OCI-LY7 (cell line): Measurements from ENCODE around the gene ZFHX3. TPM values are rescaled to one million over a fixed set of nuclear protein-coding genes. Genes with fewer than 3 reads are reported as not detected.

Experiments used
- BruUV-seq: library from RNA; stranded (reverse); fragments of 400-500 nt; replicated peaks from 2 replicates; lab custom pipeline; 2021; lab: Mats Ljungman, UMichigan
- CTCF ChIA-PET: fragments of 300-600 bp; sonication (Branson Sonifier 250); formaldehyde crosslinking; loops from one replicate; lab custom pipeline; 2022; ENCODE audit warnings: antibody characterized with exemption; ENCODE audit not compliant: unreplicated experiment; lab: Charles Lee
- POLR2A ChIA-PET: fragments of 300-600 bp; sonication (Branson Sonifier 250); formaldehyde crosslinking; loops from one replicate; lab custom pipeline; 2022; ENCODE audit warnings: antibody characterized with exemption; lab: Charles Lee
- DNase-seq: peaks from one replicate; pipeline ENCODE4 v3.0.0-alpha.2; 2015; ENCODE audit warnings: low spot score
- H2AFZ ChIP-seq: fragments of 200-600 bp; sonication (generic), shearing (Covaris generic); 2 replicates; pipeline ENCODE4 v1.6.1; 2014; ENCODE audit warnings: mild to moderate bottlenecking, antibody characterized with exemption, low read length, moderate library complexity
- H3K27ac ChIP-seq: fragments of 200-600 bp; sonication (generic); 2 replicates; pipeline ENCODE4 v1.5.1; 2014; ENCODE audit warnings: mixed run types, low read depth, mild to moderate bottlenecking, moderate library complexity, low read length, inconsistent platforms; ENCODE audit not compliant: poor library complexity, severe bottlenecking
- H3K36me3 ChIP-seq: fragments of 200-600 bp; sonication (generic); 2 replicates; pipeline ENCODE4 v1.6.1; 2014; ENCODE audit warnings: mild to moderate bottlenecking, antibody characterized with exemption, low read length, moderate library complexity, mixed read lengths; ENCODE audit not compliant: insufficient read depth
- H3K4me1 ChIP-seq: fragments of 200-600 bp; sonication (generic); 2 replicates; pipeline ENCODE4 v1.5.1; 2014; ENCODE audit warnings: mild to moderate bottlenecking, low read length; ENCODE audit not compliant: insufficient read depth, poor library complexity, severe bottlenecking
- H3K4me2 ChIP-seq: fragments of 200-600 bp; sonication (generic); 2 replicates; pipeline ENCODE4 v1.6.1; 2014; ENCODE audit warnings: mild to moderate bottlenecking, low read length
- H3K4me3 ChIP-seq: fragments of 200-600 bp; sonication (generic); 2 replicates; pipeline ENCODE4 v1.5.1; 2014; ENCODE audit warnings: mild to moderate bottlenecking, low read depth, low read length; ENCODE audit not compliant: poor library complexity, severe bottlenecking
- H3K79me2 ChIP-seq: fragments of 200-600 bp; sonication (generic); 2 replicates; pipeline ENCODE4 v1.6.1; 2016; ENCODE audit warnings: low read depth, mild to moderate bottlenecking, low read length, moderate library complexity, mixed read lengths; ENCODE audit not compliant: insufficient read depth
- H3K9me2 ChIP-seq: fragments of 200-600 bp; sonication (generic); 2 replicates; pipeline ENCODE4 v1.6.1; 2016; ENCODE audit warnings: mild to moderate bottlenecking, low read length, mixed read lengths; ENCODE audit not compliant: insufficient read depth
- H3K9me3 ChIP-seq: fragments of 200-600 bp; sonication (generic); 2 replicates; pipeline ENCODE4 v1.6.1; 2014; ENCODE audit warnings: mild to moderate bottlenecking, mixed run types, low read length, mixed read lengths
- H4K20me1 ChIP-seq: fragments of 200-600 bp; sonication (generic); 2 replicates; pipeline ENCODE4 v1.6.1; 2014; ENCODE audit warnings: mild to moderate bottlenecking, antibody characterized with exemption, low read length, moderate library complexity, mixed read lengths; ENCODE audit not compliant: insufficient read depth
- EZH2phosphoT487 ChIP-seq: fragments of 200-600 bp; sonication (generic); IDR thresholded peaks from 2 replicates; pipeline ENCODE4 v1.6.1; 2018; ENCODE audit warnings: low read depth, borderline replicate concordance, mild to moderate bottlenecking, mixed run types, antibody characterized with exemption, low read length, moderate library complexity, mixed read lengths
- intact Hi-C: fragments of 100-400 bp; cut with micrococcal nuclease; formaldehyde crosslinking; loops from one replicate; pipeline ENCODE4 v1.10.0; 2022; ENCODE audit not compliant: unreplicated experiment
- total RNA-seq, 2 experiments: library from RNA; depleted of rRNA in 1 of 2; stranded (reverse); fragments of >200 nt in 1 of 2; shearing (Covaris generic) in 1 of 2; gene quantifications; 2 replicates each; pipeline ENCODE4 v1.2.3, GENCODE V29; 2014 to 2022
- TF ChIP-seq, protein P1 (sequence below): fragments of 200-600 bp; sonication (generic); conservative IDR thresholded peaks from 2 replicates; pipeline ENCODE4 v1.5.1; 2014; ENCODE audit warnings: mild to moderate bottlenecking, antibody characterized with exemption, low read length, moderate library complexity, mixed read lengths

The ZFHX3 gene
- total RNA-seq, 2 experiments from 2014 or later, result 1.3 to 6.2 TPM

DNA sequence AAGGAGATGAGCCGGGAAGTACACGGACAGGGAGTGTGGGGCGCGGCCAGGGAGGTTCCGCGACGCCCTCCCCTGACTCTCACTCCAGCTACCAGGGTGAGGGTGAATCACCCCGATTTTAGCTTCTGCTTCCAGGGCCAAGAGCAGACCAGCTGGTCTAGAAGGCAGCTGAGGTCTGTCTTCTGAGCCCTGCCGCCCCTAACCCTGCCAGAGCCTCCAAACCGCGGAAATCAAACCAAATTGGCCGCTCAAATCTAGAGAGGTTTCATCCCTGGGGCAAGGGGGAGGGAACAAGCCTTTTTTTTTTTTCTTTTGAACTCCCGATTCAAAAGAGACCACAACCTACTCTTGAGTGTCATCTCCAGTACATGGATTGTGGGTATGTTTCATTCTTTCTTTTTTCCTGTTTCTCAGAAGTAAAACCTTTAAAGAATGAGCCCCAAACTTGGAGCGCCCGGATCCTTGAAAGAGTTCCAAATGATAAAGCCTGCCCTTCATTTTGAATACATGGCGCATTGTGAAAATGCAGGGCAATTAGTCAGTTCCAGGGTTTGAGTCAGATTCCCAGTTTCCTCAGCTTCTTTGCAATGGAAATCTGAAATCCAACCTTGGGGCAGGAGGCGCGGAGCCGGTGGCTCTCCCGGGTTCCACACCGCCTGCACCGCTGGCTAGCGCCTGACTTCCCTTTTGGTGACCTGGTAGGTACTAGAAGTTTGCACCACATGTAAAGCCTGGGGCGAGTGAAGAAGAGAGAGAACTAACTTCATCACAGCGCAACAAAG lies 16.5 kb upstream of the ZFHX3 start:
- Histone ChIP-seq H3K36me3 (no peaks in the 10 kb centered on the region), H3K4me1 (peaks cover 9% of the 10 kb centered on the region), H3K9me3 (no peaks in the 10 kb centered on the region), H3K27ac (no peak overlapping the region), H3K9me2 (no peaks in the 10 kb centered on the region), H4K20me1 (no peaks in the 10 kb centered on the region), H3K79me2 (no peaks in the 10 kb centered on the region; the same call in 1 of the 2 replicates), H3K4me2 (no peak overlapping the region), H3K4me3 (no peak overlapping the region), H2AFZ (no peak overlapping the region)
- no TSS peak for BruUV-seq
- intact Hi-C loops, result no loop called here
- ChIA-PET POLR2A (interaction anchor here (0.7 kb wide), 1 partner anchor 799 kb away, joined by 4 read pairs; no protein-coding TSS in a partner anchor), CTCF (no interaction called here)
- no peak for DNase-seq
- no peak for TF ChIP-seq EZH2phosphoT487
- TF ChIP-seq, protein P1, sequence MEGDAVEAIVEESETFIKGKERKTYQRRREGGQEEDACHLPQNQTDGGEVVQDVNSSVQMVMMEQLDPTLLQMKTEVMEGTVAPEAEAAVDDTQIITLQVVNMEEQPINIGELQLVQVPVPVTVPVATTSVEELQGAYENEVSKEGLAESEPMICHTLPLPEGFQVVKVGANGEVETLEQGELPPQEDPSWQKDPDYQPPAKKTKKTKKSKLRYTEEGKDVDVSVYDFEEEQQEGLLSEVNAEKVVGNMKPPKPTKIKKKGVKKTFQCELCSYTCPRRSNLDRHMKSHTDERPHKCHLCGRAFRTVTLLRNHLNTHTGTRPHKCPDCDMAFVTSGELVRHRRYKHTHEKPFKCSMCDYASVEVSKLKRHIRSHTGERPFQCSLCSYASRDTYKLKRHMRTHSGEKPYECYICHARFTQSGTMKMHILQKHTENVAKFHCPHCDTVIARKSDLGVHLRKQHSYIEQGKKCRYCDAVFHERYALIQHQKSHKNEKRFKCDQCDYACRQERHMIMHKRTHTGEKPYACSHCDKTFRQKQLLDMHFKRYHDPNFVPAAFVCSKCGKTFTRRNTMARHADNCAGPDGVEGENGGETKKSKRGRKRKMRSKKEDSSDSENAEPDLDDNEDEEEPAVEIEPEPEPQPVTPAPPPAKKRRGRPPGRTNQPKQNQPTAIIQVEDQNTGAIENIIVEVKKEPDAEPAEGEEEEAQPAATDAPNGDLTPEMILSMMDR, result no peak

DNA sequence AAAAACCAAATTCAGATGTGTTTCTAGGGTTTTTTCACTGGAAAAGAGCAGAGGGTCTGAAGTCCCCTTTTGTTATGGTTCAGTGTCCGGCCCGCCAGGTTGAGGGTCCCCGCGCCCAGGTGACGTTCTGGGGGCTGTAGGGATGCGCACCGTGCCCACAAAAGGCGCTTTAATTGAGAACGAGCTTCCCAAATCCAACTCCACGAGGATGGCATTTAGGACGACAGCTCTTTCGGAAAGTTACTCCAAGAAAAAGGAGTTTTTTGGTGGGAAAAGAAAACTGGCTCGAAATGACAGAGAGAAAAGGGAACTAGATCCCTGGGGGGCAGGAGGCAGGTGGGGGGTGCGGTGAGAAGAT lies 15.9 kb upstream of the ZFHX3 start:
- intact Hi-C loops, result no loop called here
- no peak for DNase-seq
- Histone ChIP-seq H3K36me3 (no peaks in the 10 kb centered on the region), H3K4me1 (peaks cover 11% of the 10 kb centered on the region), H3K4me2 (no peak overlapping the region), H3K9me2 (no peaks in the 10 kb centered on the region), H3K27ac (no peak overlapping the region), H3K79me2 (no peaks in the 10 kb centered on the region; the same call in 1 of the 2 replicates), H3K9me3 (no peaks in the 10 kb centered on the region), H2AFZ (no peak overlapping the region), H3K4me3 (no peak overlapping the region), H4K20me1 (no peaks in the 10 kb centered on the region)
- BruUV-seq, result no TSS peak
- ChIA-PET POLR2A (interaction anchor here (0.7 kb wide), 1 partner anchor 800 kb away, joined by 4 read pairs; no protein-coding TSS in a partner anchor), CTCF (no interaction called here)
- TF ChIP-seq EZH2phosphoT487, result no peak
- TF ChIP-seq, protein P1, result no peak
